ENCODE results near the gene GPR158.

Gene GPR158

DNA sequence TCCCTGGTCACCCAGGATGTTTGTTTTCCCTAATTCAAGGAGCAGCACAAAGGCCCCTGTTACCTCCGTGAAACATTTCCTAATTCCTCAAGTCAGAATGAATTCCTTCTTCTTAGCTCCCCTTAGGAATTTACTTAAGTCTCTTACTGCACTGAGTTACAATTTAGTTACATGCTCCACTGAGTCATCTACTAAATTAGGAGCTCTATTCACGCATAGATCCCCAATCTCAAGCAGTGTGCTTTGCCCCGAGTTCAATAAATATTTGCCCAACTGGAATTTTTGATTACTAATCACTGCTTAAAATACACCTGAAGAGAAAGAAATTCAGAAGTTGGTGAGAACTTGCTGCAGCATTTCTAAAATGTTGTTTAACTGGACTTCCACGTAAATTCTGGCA, 429.8 kb downstream of the GPR158 start:
- no peak for DNase-seq

DNA sequence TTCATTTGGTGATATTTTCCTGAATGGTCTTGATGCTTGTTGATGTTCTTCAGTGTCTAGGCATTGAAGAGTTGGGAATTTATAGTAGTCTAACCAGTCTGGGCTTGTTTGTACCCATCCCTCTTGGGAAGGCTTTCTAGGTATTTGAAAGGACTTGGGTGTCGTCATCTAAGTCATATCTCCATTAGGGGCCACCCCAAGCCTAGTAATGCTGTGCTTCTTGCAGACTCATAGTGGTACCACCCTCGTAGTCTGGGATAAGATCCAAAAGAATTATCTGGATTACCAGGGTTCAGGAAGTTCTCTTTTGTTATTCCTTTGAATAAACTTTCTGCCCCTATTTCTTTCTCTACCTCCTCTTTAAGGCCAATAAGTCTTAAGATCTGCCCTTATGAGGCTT, 439.9 kb downstream of the GPR158 start:
- DNase-seq, result no peak

DNA sequence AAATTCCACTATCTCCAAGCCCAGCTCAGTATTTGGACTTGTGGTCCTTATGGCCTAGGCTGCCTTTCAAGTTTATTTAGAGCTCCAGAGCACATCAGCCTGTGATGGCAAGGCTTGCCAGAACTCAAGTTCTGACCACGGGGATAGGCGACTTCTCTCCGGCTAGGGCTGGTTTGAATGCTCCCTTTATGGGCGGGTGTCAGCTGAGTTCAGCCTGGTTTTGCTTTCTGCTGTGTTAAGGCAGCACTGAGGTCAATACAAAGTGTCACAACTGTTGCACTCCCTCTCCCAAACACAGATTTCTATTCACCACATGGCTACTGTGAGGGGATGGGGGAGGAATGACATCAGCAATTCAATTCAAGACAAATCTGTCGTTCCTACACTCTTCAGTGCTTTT, 441.1 kb downstream of the GPR158 start:
- DNase-seq, result no peak

DNA sequence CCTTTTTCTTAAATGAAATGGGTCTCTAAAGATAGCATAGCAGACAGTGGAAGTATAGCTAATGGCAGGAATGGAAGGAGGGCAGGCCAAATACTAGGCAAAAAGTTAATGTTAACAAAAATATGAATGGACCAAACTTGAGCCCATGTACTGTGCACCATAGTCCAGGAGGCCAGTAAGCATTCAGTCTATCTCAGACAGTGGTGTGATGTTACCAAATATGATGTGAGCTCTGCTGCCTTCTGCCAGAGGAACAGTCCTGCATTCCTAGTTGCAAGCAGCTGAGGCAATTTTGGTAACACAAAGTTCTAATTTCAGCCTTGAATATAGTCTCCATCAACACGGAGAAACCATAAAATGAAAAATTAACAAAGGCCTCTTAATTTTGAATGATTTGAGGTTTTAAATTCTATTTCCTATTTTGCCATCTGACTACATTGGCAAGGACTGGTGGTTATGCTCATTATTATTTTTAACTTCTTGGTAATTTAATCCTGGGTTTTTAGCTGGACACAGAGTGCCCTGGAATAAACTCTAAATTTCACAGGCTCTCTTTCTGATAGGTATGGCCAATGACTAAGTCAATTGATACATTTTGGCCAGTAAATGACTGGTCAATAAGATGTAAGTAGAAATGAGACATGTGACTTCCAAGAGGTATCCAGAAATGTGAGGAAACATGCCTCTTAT, 442.2 kb downstream of the GPR158 start:
- no peak for DNase-seq

DNA sequence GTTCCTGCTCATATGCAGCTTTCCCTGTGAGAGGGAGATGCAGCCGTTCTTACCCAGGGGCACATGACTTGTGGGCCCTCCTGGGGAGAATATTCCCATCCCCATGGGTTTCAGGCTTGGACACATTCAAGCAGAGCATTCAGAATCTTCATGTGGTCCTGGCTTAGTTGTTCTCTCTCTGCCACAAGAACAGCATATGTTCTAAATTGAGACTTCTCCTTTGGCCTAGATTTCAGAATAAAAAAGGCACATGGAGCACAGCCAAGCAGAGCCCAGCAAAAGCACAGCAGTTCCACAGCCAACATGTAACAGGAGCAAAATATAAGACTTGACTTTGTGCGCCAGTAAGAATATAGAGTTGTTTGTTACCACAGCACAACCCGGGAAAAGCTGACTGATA, 452.8 kb downstream of the GPR158 start:
- DNase-seq, result no peak

DNA sequence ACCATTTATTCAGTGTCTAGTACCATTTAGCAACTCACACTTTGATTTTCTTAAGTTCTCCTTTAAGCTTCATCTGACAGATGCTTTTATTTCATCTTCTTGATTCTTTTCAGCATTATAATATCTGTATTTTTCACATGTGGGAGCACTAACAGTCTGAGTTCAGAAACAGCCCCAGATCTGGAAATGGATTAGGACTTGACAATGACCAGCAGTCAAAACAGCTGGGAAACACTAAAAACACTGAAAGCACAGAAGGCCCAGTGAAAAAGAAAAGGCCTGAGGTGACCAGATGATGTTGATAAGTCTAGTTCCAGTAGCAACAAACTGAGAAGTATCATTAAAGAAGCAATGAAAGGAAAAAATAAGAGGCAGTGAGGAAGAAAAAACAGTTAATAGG, 454.5 kb downstream of the GPR158 start:
- DNase-seq, result no peak

DNA sequence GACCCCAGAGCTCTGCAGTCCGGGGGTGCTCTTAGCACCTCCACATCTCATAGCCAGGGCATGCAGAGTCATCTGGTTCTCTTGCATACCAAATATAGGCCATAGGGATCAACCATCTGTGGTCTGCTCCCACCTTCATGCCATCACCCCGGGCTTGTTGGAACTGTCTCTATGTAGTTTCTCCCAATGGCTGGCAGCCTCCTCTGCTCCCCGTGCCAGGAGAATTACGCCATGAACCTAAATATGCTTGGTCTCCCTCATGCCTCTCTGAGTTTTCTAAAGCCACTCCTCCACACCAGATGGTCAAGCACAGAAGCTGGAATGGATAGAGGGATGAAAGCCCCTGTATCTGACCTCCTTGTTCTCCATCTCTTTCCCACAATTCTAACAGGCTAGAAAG, 456.7 kb downstream of the GPR158 start:
- DNase-seq, result no peak

DNA sequence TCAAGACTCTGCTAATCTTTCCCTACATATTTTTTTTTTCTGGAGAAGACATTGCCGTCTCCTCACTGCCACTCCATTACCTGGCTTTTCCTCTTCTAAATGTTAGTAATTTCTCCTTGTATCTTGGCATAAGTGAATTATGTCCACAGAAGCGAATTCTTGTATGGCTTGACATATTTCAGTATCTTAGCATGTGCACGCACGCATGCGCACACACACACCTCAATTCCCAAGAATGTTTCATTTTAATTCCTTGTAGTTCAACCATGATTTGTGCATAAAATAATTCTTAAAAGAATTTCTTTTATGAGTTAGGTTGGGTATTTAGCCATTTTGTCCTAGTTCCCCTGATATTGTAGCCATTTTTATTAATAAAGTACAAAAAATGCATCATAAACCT, 458.0 kb downstream of the GPR158 start:
- DNase-seq, result no peak

DNA sequence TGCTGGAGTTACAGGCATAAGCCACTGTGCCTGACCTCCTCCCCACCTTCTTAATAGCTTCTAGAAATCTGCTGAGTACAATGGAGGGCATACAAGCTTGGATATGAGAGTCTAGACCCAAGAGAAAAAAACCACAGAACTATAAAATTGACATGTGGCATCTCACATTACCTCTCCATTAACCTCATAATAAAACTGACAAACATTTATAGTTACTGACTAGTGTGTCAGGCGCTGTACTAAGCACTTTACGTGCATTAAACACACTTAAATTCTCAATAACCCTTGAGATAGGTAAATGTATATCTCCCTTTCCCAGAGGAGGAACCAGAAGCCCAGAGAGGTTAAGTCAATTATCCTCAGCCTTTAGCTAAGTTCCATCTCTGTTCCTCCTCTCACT, 458.7 kb downstream of the GPR158 start:
- DNase-seq, result no peak

DNA sequence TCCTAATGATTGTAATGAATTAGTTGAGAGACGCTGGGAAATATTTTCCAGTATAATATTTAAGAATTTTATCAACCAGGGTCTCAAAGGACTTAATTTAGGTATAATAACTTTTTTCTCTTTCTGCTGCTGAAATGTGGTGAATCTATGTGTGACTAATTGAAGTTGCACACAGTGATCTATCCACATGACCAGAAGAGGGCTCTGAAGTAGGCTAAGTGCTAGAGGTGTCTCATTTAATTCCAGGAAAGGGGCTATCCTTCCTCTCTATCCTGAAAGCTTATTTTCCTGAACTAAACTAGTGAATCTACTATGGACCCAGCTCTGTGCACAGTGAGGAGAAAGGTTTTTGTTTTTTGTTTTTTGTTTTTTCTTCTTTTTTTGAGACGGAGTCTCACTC, 464.8 kb downstream of the GPR158 start:
- DNase-seq, result peak; percentile 2

DNA sequence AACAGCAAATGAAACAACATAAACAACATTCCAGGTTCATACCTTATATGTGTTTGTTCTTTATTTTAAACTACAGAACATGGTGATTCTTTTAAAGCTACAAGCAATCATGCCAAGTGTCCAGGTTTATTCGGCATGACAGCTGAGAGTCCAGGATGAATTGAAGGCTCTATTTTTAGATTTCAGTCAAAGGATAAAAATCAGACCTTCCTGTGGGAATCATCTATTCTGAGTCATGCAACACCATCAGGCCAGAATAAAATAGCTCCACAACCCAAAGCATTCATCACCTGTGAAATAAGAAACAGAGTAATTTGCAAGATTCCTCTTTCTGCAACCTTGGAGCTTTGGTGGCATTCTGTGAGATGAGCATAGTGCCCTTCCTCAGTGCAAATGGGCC, 466.8 kb downstream of the GPR158 start:
- no peak for DNase-seq

DNA sequence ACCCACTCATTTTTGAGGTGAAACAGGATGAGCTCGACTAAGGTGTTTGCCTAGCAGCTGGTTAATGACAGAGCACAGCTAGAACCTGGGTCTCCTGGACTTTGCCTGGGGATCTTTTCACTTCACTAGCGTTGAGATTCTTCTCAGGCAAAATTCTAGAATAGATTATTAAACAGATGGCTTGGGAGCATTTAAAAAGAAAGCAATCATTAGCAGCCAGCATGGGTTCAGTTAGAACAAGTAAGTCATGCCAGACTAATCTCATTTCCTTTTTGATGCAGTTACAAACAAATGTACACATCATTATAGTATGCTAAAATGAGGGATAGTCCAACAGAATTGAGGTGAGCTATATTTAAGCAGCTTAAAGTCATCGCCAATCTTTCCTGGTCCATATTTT, 467.9 kb downstream of the GPR158 start:
- DNase-seq, result no peak

DNA sequence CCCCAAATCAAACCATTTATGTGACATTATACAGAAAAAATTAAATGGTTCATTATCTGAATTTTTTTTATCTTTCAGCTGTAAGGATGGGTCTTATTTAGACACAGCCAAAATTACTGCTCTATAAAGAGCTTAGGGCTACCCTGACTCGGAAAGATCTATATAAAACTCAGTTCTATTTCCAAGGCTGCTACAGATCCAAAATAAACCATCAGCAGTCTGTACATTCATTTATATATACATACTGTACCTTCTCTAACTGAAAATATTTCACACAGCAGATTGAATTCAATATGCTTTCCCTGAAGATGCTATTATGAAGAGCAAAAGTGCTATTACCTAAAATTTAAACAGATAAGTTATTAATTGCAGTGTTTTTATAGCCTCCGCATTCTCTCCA, 471.6 kb downstream of the GPR158 start:
- DNase-seq, result no peak

DNA sequence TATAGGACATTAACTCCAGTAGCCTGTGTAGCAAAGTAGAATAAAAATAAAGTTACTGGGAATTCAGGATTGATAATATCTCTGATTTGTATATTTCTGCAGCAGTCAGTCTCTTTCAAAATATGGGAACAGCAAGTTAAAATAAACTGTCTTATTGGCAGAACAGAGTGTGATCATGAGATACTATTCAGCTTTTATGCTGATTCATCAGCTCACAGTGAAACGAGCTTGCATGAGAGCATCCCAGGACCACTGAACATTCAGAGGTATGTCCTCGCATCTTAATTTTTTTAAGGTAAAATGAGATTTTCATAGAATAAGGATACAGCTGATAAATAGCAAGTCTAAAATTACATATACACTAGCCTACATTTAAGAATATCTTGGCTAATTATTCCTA, 476.7 kb downstream of the GPR158 start:
- DNase-seq, result no peak
